Astrocyte (in vitro differentiated cells and primary cell): ENCODE measurements around the gene PUS7. TPM values are rescaled to one million over a fixed set of nuclear protein-coding genes. Genes with fewer than 3 reads are reported as not detected.

Experiments used
- DNase-seq: peaks from one replicate; pipeline ENCODE4 v3.0.0-alpha.2; 2010; ENCODE audit warnings: low read depth
- FAIRE-seq: peaks from 2 replicates; lab custom pipeline; 2011; peaks lifted over from hg19 to GRCh38; lab: Jason Lieb, UNC
- H2AFZ ChIP-seq: 2 replicates; pipeline ENCODE4 v1.6.0; 2012; ENCODE audit warnings: low read depth, low read length, inconsistent platforms
- H3K27ac ChIP-seq: 2 replicates; pipeline ENCODE4 v1.5.1; 2011; ENCODE audit warnings: low read depth, low read length, inconsistent platforms
- H3K27me3 ChIP-seq: 2 replicates; pipeline ENCODE4 v1.6.0; 2011; ENCODE audit warnings: low read length, inconsistent platforms; ENCODE audit not compliant: insufficient read depth
- H3K36me3 ChIP-seq: 2 replicates; pipeline ENCODE4 v1.5.1; 2011; ENCODE audit warnings: low read length, inconsistent platforms; ENCODE audit not compliant: insufficient read depth
- H3K4me1 ChIP-seq: 2 replicates; pipeline ENCODE4 v1.5.1; 2011; ENCODE audit warnings: low read length, inconsistent platforms; ENCODE audit not compliant: insufficient read depth
- H3K4me2 ChIP-seq: 2 replicates; pipeline ENCODE4 v1.6.0; 2012; ENCODE audit warnings: low read length, inconsistent platforms
- H3K4me3 ChIP-seq: 2 replicates; pipeline ENCODE4 v1.5.1; 2011; ENCODE audit warnings: low read depth, mild to moderate bottlenecking, low read length, inconsistent platforms; ENCODE audit not compliant: insufficient read depth
- H3K79me2 ChIP-seq: 2 replicates; pipeline ENCODE4 v1.6.0; 2012; ENCODE audit warnings: mild to moderate bottlenecking, low read length, inconsistent platforms; ENCODE audit not compliant: insufficient read depth
- H3K9ac ChIP-seq: 2 replicates; pipeline ENCODE4 v1.6.0; 2012; ENCODE audit warnings: mild to moderate bottlenecking, low read length, inconsistent platforms
- H3K9me3 ChIP-seq: 2 replicates; pipeline ENCODE4 v1.5.1; 2012; ENCODE audit warnings: low read depth, mild to moderate bottlenecking, low read length, inconsistent platforms; ENCODE audit not compliant: insufficient read depth
- H4K20me1 ChIP-seq: 2 replicates; pipeline ENCODE4 v1.6.0; 2012; ENCODE audit warnings: low read length, inconsistent platforms; ENCODE audit not compliant: insufficient read depth
- H3K27ac Mint-ChIP-seq: one replicate; pipeline ENCODE4 v1.8.0; 2021; ENCODE audit warnings: mild to moderate bottlenecking, mixed read lengths; ENCODE audit not compliant: unreplicated experiment
- H3K27me3 Mint-ChIP-seq: one replicate; pipeline ENCODE4 v1.8.0; 2021; ENCODE audit warnings: low read depth, mixed read lengths; ENCODE audit not compliant: unreplicated experiment
- H3K36me3 Mint-ChIP-seq: one replicate; pipeline ENCODE4 v1.8.0; 2021; ENCODE audit warnings: low read depth, mixed read lengths; ENCODE audit not compliant: unreplicated experiment
- H3K4me1 Mint-ChIP-seq: one replicate; pipeline ENCODE4 v1.8.0; 2021; ENCODE audit warnings: low read depth, mixed read lengths; ENCODE audit not compliant: unreplicated experiment
- H3K4me3 Mint-ChIP-seq: one replicate; pipeline ENCODE4 v1.8.0; 2021; ENCODE audit warnings: mild to moderate bottlenecking, moderate library complexity, mixed read lengths; ENCODE audit not compliant: unreplicated experiment
- H3K9me3 Mint-ChIP-seq: one replicate; pipeline ENCODE4 v1.8.0; 2021; ENCODE audit warnings: mild to moderate bottlenecking, mixed read lengths; ENCODE audit not compliant: unreplicated experiment
- CTCF ChIP-seq: IDR thresholded peaks from 2 replicates; pipeline ENCODE4 v1.5.1; 2011; ENCODE audit warnings: low read depth, mild to moderate bottlenecking, inconsistent platforms, low read length, moderate library complexity; ENCODE audit not compliant: insufficient read depth
- EZH2 ChIP-seq: IDR thresholded peaks from 2 replicates; pipeline ENCODE4 v1.6.1; 2012; ENCODE audit warnings: mild to moderate bottlenecking, low read length, inconsistent platforms; ENCODE audit not compliant: insufficient read depth
- total RNA-seq: library from RNA; stranded (reverse); gene quantifications from 2 replicates; pipeline ENCODE4 v1.2.1, GENCODE V29; 2021

PUS7 gene
- total RNA-seq, 1 donor from 2014 or later, result 29.5 TPM

DNA sequence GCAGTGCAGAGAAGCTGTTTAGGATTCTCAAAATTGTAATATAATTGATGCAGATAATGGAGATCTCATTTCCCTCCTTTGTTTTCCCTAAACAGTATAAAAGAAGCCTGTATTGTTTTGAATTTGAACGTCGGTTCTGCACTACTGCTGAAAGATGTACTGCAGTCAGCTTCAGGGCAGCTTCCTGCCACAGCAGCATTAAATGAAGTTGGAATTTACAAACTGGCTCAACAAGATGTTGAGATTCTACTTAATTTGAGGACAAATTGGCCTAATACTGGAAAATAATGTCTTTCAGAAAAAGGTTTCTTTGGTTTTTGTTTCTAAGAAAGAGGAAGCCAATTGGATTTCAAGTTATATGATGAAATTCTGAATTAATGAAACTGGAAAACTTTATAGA is 45.0 kb upstream of the PUS7 start:
- Histone ChIP-seq H3K36me3 (peaks cover 35% of the 10 kb centered on the region), H3K79me2 (no peaks in the 10 kb centered on the region), H3K9me3 (no peaks in the 10 kb centered on the region), H3K27ac (no peak overlapping the region), H4K20me1 (no peaks in the 10 kb centered on the region), H2AFZ (no peak overlapping the region), H3K4me2 (no peak overlapping the region), H3K4me1 (no peaks in the 10 kb centered on the region), H3K9ac (no peak overlapping the region), H3K4me3 (no peak overlapping the region), H3K27me3 (no peaks in the 10 kb centered on the region)
- Mint-ChIP-seq H3K9me3 (no peaks in the 10 kb centered on the region), H3K4me1 (no peaks in the 10 kb centered on the region), H3K36me3 (peaks cover 7% of the 10 kb centered on the region), H3K27me3 (no peaks in the 10 kb centered on the region), H3K27ac (no peak overlapping the region), H3K4me3 (no peak overlapping the region)
- no peak for FAIRE-seq
- TF ChIP-seq CTCF (no peak), EZH2 (no peak)
- no peak for DNase-seq

DNA sequence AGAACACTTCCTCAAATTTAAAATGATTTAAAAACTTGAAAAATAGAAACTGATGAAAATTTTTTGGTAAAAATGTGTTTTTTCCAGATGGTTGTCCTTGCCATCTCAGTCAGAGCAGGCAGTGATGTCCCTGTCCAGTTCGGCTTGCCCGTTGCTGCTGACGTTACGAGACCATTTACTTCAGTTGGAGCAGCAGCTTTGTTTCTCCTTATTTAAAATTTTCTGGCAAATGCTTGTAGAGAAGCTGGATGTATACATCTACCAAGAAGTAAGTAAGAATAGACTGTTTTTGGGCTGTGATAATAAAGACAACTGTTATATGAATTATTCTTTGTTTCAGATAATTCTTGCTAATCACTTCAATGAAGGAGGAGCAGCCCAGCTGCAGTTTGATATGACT is 43.1 kb upstream of the PUS7 start:
- H3K27me3 ChIP-seq, result no peaks in the 10 kb centered on the region
- H4K20me1 ChIP-seq, result peaks cover 1% of the 10 kb centered on the region
- Mint-ChIP-seq H3K36me3 (peaks cover 8% of the 10 kb centered on the region), H3K27me3 (no peaks in the 10 kb centered on the region), H3K4me3 (no peak overlapping the region), H3K4me1 (no peaks in the 10 kb centered on the region), H3K9me3 (no peaks in the 10 kb centered on the region), H3K27ac (no peak overlapping the region)
- no peaks in the 10 kb centered on the region for H3K9me3 ChIP-seq
- no peak for TF ChIP-seq CTCF
- TF ChIP-seq EZH2, result no peak
- peaks cover 35% of the 10 kb centered on the region for H3K36me3 ChIP-seq
- FAIRE-seq (no peak), DNase-seq (no peak)
- no peak overlapping the region for H3K27ac ChIP-seq
- H3K4me1 ChIP-seq, result no peaks in the 10 kb centered on the region
- H3K79me2 ChIP-seq, result no peaks in the 10 kb centered on the region
- H3K9ac ChIP-seq, result no peak overlapping the region
- H2AFZ ChIP-seq, result no peak overlapping the region
- no peak overlapping the region for H3K4me2 ChIP-seq
- no peak overlapping the region for H3K4me3 ChIP-seq

DNA sequence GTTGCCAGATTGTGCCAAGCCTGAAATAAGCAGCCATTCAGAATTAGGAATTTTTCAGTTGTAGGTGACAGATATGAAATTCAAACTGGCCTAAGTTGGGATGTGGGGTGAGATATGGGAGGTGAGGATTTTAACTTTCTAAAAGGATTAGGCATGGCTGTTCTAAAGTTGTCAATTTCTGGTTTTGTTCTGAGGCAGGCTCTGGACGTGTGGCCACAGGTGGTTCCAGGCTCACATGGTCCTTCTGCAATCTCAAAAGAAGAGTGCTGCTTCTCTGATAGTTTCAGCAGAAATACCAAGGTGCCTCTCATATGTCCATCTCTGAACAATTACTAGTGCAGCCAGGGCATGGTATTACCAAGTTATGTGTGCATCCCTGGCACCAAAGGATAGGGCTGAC is 37.9 kb upstream of the PUS7 start:
- no peak overlapping the region for H2AFZ ChIP-seq
- no peak overlapping the region for H3K27ac ChIP-seq
- H3K9me3 Mint-ChIP-seq, result no peaks in the 10 kb centered on the region
- DNase-seq, result no peak
- H3K36me3 Mint-ChIP-seq, result peaks cover 13% of the 10 kb centered on the region
- H3K9ac ChIP-seq, result no peak overlapping the region
- TF ChIP-seq CTCF (no peak), EZH2 (no peak)
- H3K4me3 Mint-ChIP-seq, result no peak overlapping the region
- no peaks in the 10 kb centered on the region for H3K4me1 ChIP-seq
- H3K27me3 Mint-ChIP-seq, result no peaks in the 10 kb centered on the region
- no peak for FAIRE-seq
- H3K27ac Mint-ChIP-seq, result no peak overlapping the region
- no peak overlapping the region for H3K4me2 ChIP-seq
- no peak overlapping the region for H3K4me3 ChIP-seq
- peaks cover 28% of the 10 kb centered on the region for H3K36me3 ChIP-seq
- H3K9me3 ChIP-seq, result no peaks in the 10 kb centered on the region
- peaks cover 4% of the 10 kb centered on the region for H4K20me1 ChIP-seq
- no peaks in the 10 kb centered on the region for H3K4me1 Mint-ChIP-seq
- no peaks in the 10 kb centered on the region for H3K79me2 ChIP-seq
- H3K27me3 ChIP-seq, result no peaks in the 10 kb centered on the region
